Dermis lymphatic vessel endothelial cell (primary cell): ENCODE results near the gene DUSP9. TPM values are rescaled to one million over a fixed set of nuclear protein-coding genes. Genes with fewer than 3 reads are reported as not detected.

Experiments
- total RNA-seq: library from RNA; depleted of rRNA; stranded (reverse); fragments of >200 nt; gene quantifications from 2 replicates; pipeline ENCODE4 v1.2.1, GENCODE V29; 2014

DUSP9 gene
- 0.09 TPM in 1 of 2 replicates, not detected in the other for total RNA-seq

DNA sequence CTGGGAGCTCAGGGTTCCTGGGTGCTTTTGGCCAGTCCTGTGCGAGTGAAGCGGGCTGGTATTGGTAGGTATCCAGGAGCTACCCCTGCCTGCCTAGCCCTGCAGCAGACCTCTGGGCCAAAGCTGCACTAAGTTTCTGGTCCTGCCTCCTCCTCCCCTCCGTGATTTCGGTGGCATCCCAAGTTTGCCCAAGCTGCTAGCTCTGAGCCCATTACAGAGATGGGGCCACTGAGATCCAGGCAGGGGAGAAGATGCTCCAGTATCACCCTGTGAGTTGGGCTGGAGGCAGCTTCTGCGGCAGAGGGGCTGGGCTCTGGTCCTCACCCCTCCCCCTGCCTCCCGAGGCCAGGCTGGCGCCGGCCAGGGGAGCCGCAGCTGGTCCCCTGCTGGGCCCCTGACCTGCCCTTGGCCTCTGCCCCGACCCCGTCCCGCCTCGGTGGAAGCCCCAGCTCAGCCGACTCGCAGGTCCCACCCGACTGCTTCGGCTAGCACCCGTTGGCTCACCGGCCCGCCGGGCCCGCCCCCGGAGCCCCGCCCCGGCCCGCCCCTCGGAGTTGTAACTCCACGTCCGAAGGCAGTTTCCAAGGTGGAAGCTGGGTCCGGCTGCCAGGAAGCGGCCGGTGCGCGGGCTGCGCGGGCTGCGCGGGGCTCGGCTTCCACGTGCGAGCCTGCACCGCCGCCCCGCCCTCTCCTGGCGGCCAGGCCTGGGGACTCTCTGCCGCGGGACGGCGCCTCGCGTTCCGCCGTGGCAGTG lies at the start of gene DUSP9:
TSS of gene DUSP9 (plus strand) at position 584 of the 754 bp plus-strand sequence. CDS start 751 bp downstream, outside the sequence.

DNA sequence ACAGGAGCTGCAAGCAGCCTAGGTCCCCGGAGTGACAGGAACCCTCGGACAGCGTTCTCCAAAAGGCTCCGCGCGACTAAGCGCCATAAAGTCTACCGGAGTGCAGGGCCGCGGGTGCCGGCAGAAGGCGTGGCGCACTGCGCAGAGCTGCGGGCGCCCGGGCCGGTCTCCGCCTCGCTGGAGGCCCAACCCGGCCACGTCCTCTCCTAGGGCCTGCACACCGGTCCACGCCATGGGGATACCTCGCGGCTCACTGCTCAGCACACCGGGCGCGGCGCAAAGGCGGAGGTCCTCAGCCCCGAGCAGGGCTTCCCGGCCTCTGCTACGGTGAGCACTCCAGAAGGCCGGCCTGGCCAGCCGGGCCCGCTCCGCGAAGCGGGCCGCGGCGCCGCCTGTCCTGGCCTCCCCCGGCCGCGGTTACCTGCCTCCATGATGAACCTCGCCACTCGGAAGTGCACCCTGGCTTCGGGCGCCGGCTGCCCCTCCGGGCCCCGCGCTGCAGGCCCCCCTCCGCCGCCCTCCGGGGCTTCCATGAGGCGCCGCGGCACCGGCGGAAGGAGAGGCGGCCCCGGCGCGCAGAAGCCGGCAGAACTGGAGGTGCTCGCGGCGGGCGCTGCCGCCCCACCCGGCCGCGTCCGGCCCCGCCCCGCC lies 48.3 kb upstream of the DUSP9 start, which contains the start of gene CCNQ:
TSS of gene CCNQ (minus strand) at position 599 of the 651 bp plus-strand sequence. CDS start at position 533, 66 bp downstream.

GRCh38 chrX:153673428-153674218 lies 26.6 kb downstream of the DUSP9 start, which contains the start of gene PNCK:
TSS of gene PNCK (minus strand) at chrX:153673813. CDS start at chrX:153673076, 737 bp downstream.

GRCh38 chrX:153687121-153688039 lies 40.4 kb downstream of the DUSP9 start, which contains the start of gene SLC6A8:
TSS of gene SLC6A8 (plus strand) at chrX:153687926. CDS start at chrX:153688575, 649 bp downstream.

Other genes with a start within 250 kb of the DUSP9 start
- gene PNMA6E, start 245.9 kb upstream of the DUSP9 start, total RNA-seq: not detected in 2 replicates
- 0.26 and 0.43 TPM in 2 replicates for gene ZFP92, start 235.7 kb upstream of the DUSP9 start, total RNA-seq
- gene TREX2, start 201.1 kb upstream of the DUSP9 start, total RNA-seq: 1.0 and 4.7 TPM in 2 replicates
- gene HAUS7, start 176.6 kb upstream of the DUSP9 start, total RNA-seq: 9.0 and 17.6 TPM in 2 replicates
- gene BGN, start 152.2 kb upstream of the DUSP9 start, total RNA-seq: 11.2 and 22.4 TPM in 2 replicates
- under 0.01 TPM in 1 of 2 replicates, not detected in the other for gene ATP2B3, start 129.6 kb upstream of the DUSP9 start, total RNA-seq
- 32.1 and 36.3 TPM in 2 replicates for gene CCNQ, start 48.1 kb upstream of the DUSP9 start, total RNA-seq
- not detected in 2 replicates for gene PNCK, start 26.6 kb downstream of the DUSP9 start, total RNA-seq
- 3.1 and 7.4 TPM in 2 replicates for gene SLC6A8, start 40.7 kb downstream of the DUSP9 start, total RNA-seq
- gene BCAP31, start 77.2 kb downstream of the DUSP9 start, total RNA-seq: 362 and 467 TPM in 2 replicates
- 6.0 and 7.7 TPM in 2 replicates for gene ABCD1, start 77.7 kb downstream of the DUSP9 start, total RNA-seq
- gene PLXNB3, start 117.0 kb downstream of the DUSP9 start, total RNA-seq: 2.4 and 3.1 TPM in 2 replicates
- gene SRPK3, start 133.8 kb downstream of the DUSP9 start, total RNA-seq: 0.43 and 1.3 TPM in 2 replicates
- 34.8 and 39.1 TPM in 2 replicates for gene IDH3G, start 147.2 kb downstream of the DUSP9 start, total RNA-seq
- 133 and 187 TPM in 2 replicates for gene SSR4, start 147.5 kb downstream of the DUSP9 start, total RNA-seq
- 0.33 and 0.43 TPM in 2 replicates for gene PDZD4, start 183.3 kb downstream of the DUSP9 start, total RNA-seq
- gene L1CAM, start 239.0 kb downstream of the DUSP9 start, total RNA-seq: 0.26 and 1.1 TPM in 2 replicates